Measurements from ENCODE around the gene PPM1K.

Gene PPM1K

GRCh38 chr4:88276952-88277710 lies 7.2 kb downstream of the PPM1K start:
- Histone ChIP-seq H4K20me1 (ENCODE audit: low read depth, low read length) (no peaks in the 10 kb centered on the region), H3K9me3 (ENCODE audit: insufficient read depth, low read length) (no peaks in the 10 kb centered on the region), H3K4me2 (ENCODE audit: low read depth, low read length, poor library complexity, severe bottlenecking) (peak overlapping the region; percentile 58), H3K27me3 (ENCODE audit: low read length) (no peaks in the 10 kb centered on the region), H3K36me3 (ENCODE audit: low read length) (no peaks in the 10 kb centered on the region), H3K27ac (ENCODE audit: low read depth, low read length) (peak overlapping the region; percentile 74), H2AFZ (ENCODE audit: low read depth, low read length, severe bottlenecking) (no peak overlapping the region), H3K9me2 (replicated peaks; ENCODE audit: insufficient read depth, low read length) (no peaks in the 10 kb centered on the region), H3K79me2 (ENCODE audit: insufficient read depth, low read length) (peaks cover 60% of the 10 kb centered on the region), H3K9ac (ENCODE audit: low read length) (no peak overlapping the region), H3F3A (ENCODE audit: insufficient read depth) (peaks cover 18% of the 10 kb centered on the region; the same call in 1 of the 2 replicates), H3K4me3 (ENCODE audit: insufficient read depth, low read length, poor library complexity, severe bottlenecking) (no peak overlapping the region)
- TF ChIP-seq, protein P1, sequence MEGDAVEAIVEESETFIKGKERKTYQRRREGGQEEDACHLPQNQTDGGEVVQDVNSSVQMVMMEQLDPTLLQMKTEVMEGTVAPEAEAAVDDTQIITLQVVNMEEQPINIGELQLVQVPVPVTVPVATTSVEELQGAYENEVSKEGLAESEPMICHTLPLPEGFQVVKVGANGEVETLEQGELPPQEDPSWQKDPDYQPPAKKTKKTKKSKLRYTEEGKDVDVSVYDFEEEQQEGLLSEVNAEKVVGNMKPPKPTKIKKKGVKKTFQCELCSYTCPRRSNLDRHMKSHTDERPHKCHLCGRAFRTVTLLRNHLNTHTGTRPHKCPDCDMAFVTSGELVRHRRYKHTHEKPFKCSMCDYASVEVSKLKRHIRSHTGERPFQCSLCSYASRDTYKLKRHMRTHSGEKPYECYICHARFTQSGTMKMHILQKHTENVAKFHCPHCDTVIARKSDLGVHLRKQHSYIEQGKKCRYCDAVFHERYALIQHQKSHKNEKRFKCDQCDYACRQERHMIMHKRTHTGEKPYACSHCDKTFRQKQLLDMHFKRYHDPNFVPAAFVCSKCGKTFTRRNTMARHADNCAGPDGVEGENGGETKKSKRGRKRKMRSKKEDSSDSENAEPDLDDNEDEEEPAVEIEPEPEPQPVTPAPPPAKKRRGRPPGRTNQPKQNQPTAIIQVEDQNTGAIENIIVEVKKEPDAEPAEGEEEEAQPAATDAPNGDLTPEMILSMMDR (IDR thresholded peaks at IDR 0.05; ENCODE audit: insufficient read depth, low read length, poor library complexity, severe bottlenecking): no peak
- TF ChIP-seq EZH2phosphoT487 (conservative IDR thresholded peaks at IDR 0.05; ENCODE audit: low read length): no peak

- no peaks in the 10 kb centered on the region for H4K20me1 ChIP-seq (ENCODE audit: low read depth, low read length)
- no peak overlapping the region for H3K4me3 ChIP-seq (ENCODE audit: insufficient read depth, low read length, poor library complexity, severe bottlenecking)
- H3K27me3 ChIP-seq (ENCODE audit: low read length): no peaks in the 10 kb centered on the region
- no peaks in the 10 kb centered on the region for H3K36me3 ChIP-seq (ENCODE audit: low read length)
- peaks cover 18% of the 10 kb centered on the region; the same call in 1 of the 2 replicates for H3F3A ChIP-seq (ENCODE audit: insufficient read depth)
- no peaks in the 10 kb centered on the region for H3K9me2 ChIP-seq (replicated peaks; ENCODE audit: insufficient read depth, low read length)
- H3K79me2 ChIP-seq (ENCODE audit: insufficient read depth, low read length): peaks cover 49% of the 10 kb centered on the region
- no peak overlapping the region for H3K9ac ChIP-seq (ENCODE audit: low read length)
- no peaks in the 10 kb centered on the region for H3K9me3 ChIP-seq (ENCODE audit: insufficient read depth, low read length)
- no peak for TF ChIP-seq EZH2phosphoT487 (conservative IDR thresholded peaks at IDR 0.05; ENCODE audit: low read length)
- TF ChIP-seq, protein P1 (IDR thresholded peaks at IDR 0.05; ENCODE audit: insufficient read depth, low read length, poor library complexity, severe bottlenecking): no peak
- peak overlapping the region; percentile 58 for H3K4me2 ChIP-seq (ENCODE audit: low read depth, low read length, poor library complexity, severe bottlenecking)
- peak overlapping the region; percentile 74 for H3K27ac ChIP-seq (ENCODE audit: low read depth, low read length)
- H2AFZ ChIP-seq (ENCODE audit: low read depth, low read length, severe bottlenecking): no peak overlapping the region
These were observed 8.3 kb downstream of the PPM1K start for GRCh38 chr4:88275949-88276515.

DNA sequence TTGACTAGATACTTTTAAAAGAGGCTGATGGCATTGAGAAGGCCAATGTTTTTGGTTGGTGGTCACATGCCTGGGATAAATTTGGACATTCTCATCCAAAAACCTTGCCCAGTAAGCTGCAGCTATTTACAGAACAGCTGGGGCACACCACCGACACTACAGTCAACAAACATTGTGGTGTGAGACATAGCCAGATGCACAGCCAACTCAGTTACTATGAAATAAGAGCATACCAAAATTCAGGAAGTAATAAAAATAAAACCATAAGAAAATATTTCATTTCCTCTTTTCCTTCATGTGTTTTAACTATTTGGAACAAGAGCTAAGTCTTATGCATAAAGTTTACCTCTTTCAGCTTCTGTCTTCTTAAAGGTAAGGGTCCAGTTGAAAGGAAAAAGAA lies 8.8 kb downstream of the PPM1K start:
- Histone ChIP-seq H3K79me2 (ENCODE audit: insufficient read depth, low read length) (peaks cover 44% of the 10 kb centered on the region), H3K9me3 (ENCODE audit: insufficient read depth, low read length) (no peaks in the 10 kb centered on the region), H3K27ac (ENCODE audit: low read depth, low read length) (peak overlapping the region; percentile 74), H3K9ac (ENCODE audit: low read length) (no peak overlapping the region), H3K4me3 (ENCODE audit: insufficient read depth, low read length, poor library complexity, severe bottlenecking) (no peak overlapping the region), H3K36me3 (ENCODE audit: low read length) (no peaks in the 10 kb centered on the region), H3K9me2 (replicated peaks; ENCODE audit: insufficient read depth, low read length) (no peaks in the 10 kb centered on the region), H3F3A (ENCODE audit: insufficient read depth) (peaks cover 18% of the 10 kb centered on the region; the same call in 1 of the 2 replicates), H3K4me2 (ENCODE audit: low read depth, low read length, poor library complexity, severe bottlenecking) (peak overlapping the region; percentile 58), H2AFZ (ENCODE audit: low read depth, low read length, severe bottlenecking) (no peak overlapping the region), H4K20me1 (ENCODE audit: low read depth, low read length) (no peaks in the 10 kb centered on the region), H3K27me3 (ENCODE audit: low read length) (no peaks in the 10 kb centered on the region)
- no peak for TF ChIP-seq EZH2phosphoT487 (conservative IDR thresholded peaks at IDR 0.05; ENCODE audit: low read length)
- TF ChIP-seq, protein P1 (IDR thresholded peaks at IDR 0.05; ENCODE audit: insufficient read depth, low read length, poor library complexity, severe bottlenecking): no peak

All from SU-DHL-6 (cell line).